ENCODE results near the gene EYS. TPM values are rescaled to one million over a fixed set of nuclear protein-coding genes. Genes with fewer than 3 reads are reported as not detected.
"Not testable (repeated sequence)": the region's sequence is repeated elsewhere in the genome, so short reads cannot be mapped to it uniquely, and the experiment has no call there.

The EYS gene
- total RNA-seq, 1 donor from 2014 or later = not detected

DNA sequence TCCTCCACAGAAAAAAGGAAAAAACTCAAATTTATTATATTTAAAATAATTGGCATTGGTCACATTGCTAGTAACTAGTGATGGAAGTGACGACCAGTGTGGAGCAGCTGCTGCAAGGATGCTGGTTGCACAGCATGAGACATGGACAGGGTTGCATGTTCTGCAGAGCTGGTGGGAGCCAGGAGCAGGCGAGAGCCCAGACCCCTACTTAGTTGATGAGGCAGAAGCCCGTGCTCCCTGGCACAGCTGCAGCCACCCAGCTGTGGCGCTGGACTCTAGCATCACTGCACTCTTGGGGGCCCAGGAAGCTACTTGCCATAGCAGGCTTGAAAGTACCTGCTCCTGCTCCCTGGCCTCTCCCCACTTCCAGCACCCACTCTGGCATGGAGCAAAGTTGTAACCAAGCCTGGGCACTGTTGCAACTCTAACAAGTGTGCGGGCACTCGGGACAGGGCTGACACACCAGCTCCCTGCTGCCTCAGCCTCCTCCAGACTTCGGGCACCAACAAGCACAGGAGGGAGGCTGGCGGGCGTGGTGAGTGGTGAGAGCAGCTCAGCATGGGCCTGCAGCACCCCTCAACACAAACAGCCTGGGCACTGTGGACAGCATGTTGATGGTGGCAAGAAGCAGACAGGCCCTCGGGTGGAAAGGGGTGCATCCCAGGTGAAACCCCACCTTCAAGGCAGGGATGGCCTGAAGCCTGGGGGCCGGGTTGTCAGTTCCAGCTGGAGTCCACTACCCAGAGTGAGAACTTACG, 69.6 kb downstream of the EYS start:
- Mint-ChIP-seq H3K4me3 (ENCODE audit: unreplicated experiment) (no peak overlapping the region), H3K36me3 (ENCODE audit: low read depth, unreplicated experiment) (no peaks in the 10 kb centered on the region), H3K27me3 (ENCODE audit: unreplicated experiment) (no peaks in the 10 kb centered on the region), H3K27ac (ENCODE audit: unreplicated experiment) (no peak overlapping the region), H3K4me1 (ENCODE audit: unreplicated experiment) (no peaks in the 10 kb centered on the region), H3K9me3 (ENCODE audit: unreplicated experiment) (no peaks in the 10 kb centered on the region)
- DNase-seq (ENCODE audit: low spot score) = no peak
- TF ChIP-seq, protein P1, sequence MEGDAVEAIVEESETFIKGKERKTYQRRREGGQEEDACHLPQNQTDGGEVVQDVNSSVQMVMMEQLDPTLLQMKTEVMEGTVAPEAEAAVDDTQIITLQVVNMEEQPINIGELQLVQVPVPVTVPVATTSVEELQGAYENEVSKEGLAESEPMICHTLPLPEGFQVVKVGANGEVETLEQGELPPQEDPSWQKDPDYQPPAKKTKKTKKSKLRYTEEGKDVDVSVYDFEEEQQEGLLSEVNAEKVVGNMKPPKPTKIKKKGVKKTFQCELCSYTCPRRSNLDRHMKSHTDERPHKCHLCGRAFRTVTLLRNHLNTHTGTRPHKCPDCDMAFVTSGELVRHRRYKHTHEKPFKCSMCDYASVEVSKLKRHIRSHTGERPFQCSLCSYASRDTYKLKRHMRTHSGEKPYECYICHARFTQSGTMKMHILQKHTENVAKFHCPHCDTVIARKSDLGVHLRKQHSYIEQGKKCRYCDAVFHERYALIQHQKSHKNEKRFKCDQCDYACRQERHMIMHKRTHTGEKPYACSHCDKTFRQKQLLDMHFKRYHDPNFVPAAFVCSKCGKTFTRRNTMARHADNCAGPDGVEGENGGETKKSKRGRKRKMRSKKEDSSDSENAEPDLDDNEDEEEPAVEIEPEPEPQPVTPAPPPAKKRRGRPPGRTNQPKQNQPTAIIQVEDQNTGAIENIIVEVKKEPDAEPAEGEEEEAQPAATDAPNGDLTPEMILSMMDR (IDR thresholded peaks at IDR 0.05; ENCODE audit: unreplicated experiment) = no peak

DNA sequence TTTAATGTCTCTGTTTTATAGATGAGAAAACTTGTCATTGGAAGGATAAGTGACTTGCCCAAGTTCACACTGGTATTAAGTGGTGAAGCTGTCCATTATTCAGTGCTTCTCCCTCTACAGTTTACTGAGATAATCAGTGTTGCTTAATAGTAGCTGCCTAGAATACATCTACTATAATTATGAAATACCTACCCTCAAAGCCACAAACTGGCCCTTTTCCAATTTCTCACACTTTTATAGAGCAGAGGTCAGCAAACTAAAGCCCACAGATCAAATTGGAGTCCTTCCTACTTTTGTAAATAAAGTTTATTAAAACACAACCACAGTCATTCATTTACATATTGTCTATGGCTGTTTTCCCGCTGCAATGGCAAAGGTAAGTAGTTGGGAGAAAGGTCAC, 73.5 kb downstream of the EYS start:
- H3K27me3 Mint-ChIP-seq (ENCODE audit: unreplicated experiment) = no peaks in the 10 kb centered on the region
- H3K4me1 Mint-ChIP-seq (ENCODE audit: unreplicated experiment) = no peaks in the 10 kb centered on the region
- H3K27ac Mint-ChIP-seq (ENCODE audit: unreplicated experiment) = no peak overlapping the region
- no peaks in the 10 kb centered on the region for H3K36me3 Mint-ChIP-seq (ENCODE audit: low read depth, unreplicated experiment)
- DNase-seq (ENCODE audit: low spot score) = no peak
- H3K9me3 Mint-ChIP-seq (ENCODE audit: unreplicated experiment) = no peaks in the 10 kb centered on the region
- TF ChIP-seq, protein P1 (IDR thresholded peaks at IDR 0.05; ENCODE audit: unreplicated experiment) = no peak
- H3K4me3 Mint-ChIP-seq (ENCODE audit: unreplicated experiment) = no peak overlapping the region

DNA sequence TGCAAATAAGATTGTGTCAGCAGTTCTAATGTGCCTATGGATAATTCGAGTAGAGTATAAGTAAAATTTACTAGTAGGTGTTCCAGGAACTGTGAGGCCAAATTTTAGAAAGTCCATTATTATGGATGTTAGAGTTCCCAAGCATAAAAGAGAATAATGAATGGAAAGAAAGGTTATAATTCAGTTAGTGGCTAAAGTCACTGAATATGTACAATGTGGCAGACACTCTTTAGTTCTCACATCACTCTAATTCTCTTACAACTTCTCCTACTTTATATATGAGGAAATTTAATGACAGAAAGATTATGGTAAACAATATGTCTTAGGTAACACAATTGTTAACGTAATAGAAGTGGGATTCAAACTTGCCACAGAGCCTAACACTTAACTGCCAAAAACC, 75.3 kb downstream of the EYS start:
- no peaks in the 10 kb centered on the region for H3K4me1 Mint-ChIP-seq (ENCODE audit: unreplicated experiment)
- DNase-seq (ENCODE audit: low spot score) = no peak
- no peaks in the 10 kb centered on the region for H3K36me3 Mint-ChIP-seq (ENCODE audit: low read depth, unreplicated experiment)
- TF ChIP-seq, protein P1 (IDR thresholded peaks at IDR 0.05; ENCODE audit: unreplicated experiment) = no peak
- H3K4me3 Mint-ChIP-seq (ENCODE audit: unreplicated experiment) = no peak overlapping the region
- no peaks in the 10 kb centered on the region for H3K9me3 Mint-ChIP-seq (ENCODE audit: unreplicated experiment)
- no peak overlapping the region for H3K27ac Mint-ChIP-seq (ENCODE audit: unreplicated experiment)
- H3K27me3 Mint-ChIP-seq (ENCODE audit: unreplicated experiment) = no peaks in the 10 kb centered on the region

DNA sequence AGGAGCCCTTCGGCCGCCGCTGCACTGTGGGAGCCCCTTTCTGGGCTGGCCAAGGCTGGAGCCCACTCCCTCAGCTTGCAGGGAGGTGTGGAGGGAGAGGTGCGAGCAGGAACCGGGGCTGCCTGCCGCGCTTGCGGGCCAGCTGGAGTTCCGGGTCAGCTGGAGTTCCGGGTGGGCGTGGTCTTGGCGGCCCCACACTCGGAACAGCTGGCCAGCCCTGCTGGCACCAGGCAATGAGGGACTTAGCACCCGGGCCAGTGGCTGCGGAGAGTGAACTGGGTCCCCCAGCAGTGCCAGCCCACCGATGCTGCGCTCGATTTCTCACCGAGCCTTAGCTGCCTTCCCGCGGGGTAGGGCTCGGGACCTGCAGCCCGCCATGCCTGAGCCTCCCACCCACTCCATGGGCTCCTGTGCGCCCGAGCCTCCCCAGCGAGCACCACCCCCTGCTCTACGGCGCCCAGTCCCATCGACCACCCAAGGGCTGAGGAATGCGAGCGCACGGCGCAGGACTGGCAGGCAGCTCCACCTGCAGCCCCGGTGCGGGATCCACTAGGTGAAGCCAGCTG, 79.5 kb downstream of the EYS start:
- not testable (repeated sequence) for H3K27ac Mint-ChIP-seq (ENCODE audit: unreplicated experiment); H3K4me1 Mint-ChIP-seq (ENCODE audit: unreplicated experiment); H3K27me3 Mint-ChIP-seq (ENCODE audit: unreplicated experiment); H3K4me3 Mint-ChIP-seq (ENCODE audit: unreplicated experiment); H3K36me3 Mint-ChIP-seq (ENCODE audit: low read depth, unreplicated experiment); DNase-seq (ENCODE audit: low spot score)
- peaks cover 12% of the 10 kb centered on the region for H3K9me3 Mint-ChIP-seq (ENCODE audit: unreplicated experiment)

DNA sequence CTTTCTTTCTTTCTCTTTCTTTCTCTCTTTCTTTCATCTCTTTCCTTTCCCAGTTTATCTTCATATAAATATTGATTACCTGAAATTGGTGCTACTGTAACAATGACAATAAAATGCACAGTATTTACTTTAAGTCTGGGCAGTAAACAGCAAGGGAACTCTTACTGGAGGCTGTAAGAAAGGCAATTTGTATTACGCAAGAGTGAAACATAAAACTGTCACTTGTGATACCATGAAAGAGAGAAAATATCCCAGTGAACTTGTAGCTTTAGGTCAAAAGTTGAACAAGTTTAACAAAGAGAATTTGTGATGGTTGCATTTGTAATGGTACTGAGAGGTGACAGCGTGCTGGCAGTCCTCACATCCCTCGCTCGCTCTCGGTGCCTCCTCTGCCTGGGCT, 80.0 kb downstream of the EYS start:
- Mint-ChIP-seq H3K9me3 (ENCODE audit: unreplicated experiment) (peaks cover 12% of the 10 kb centered on the region), H3K36me3 (ENCODE audit: low read depth, unreplicated experiment) (no peaks in the 10 kb centered on the region), H3K4me3 (ENCODE audit: unreplicated experiment) (no peak overlapping the region), H3K27ac (ENCODE audit: unreplicated experiment) (no peak overlapping the region), H3K27me3 (ENCODE audit: unreplicated experiment) (no peaks in the 10 kb centered on the region), H3K4me1 (ENCODE audit: unreplicated experiment) (no peaks in the 10 kb centered on the region)
- no peak for DNase-seq (ENCODE audit: low spot score)
- TF ChIP-seq, protein P1 (IDR thresholded peaks at IDR 0.05; ENCODE audit: unreplicated experiment) = no peak

Data from endothelial cell (in vitro differentiated cells).